B cell (primary cell): ENCODE measurements around the gene SUPV3L1. TPM values are rescaled to one million over a fixed set of nuclear protein-coding genes. Genes with fewer than 3 reads are reported as not detected.

Experiments used
- ATAC-seq: fragments of 200-7000 bp; cut with Tn5 transposase; one replicate; pipeline ENCODE4 v1.10.0; 2021; ENCODE audit warnings: low read depth, mild to moderate bottlenecking, moderate number of reproducible peaks, moderate library complexity
- CTCF ChIA-PET: fragments of 350-600 bp; sonication (Branson Sonifier 250); formaldehyde crosslinking; loops from one replicate; lab custom pipeline; 2021; ENCODE audit warnings: antibody characterized with exemption, inconsistent platforms; lab: Charles Lee
- POLR2A ChIA-PET: fragments of 350-600 bp; sonication (Branson Sonifier 250); formaldehyde crosslinking; loops from one replicate; lab custom pipeline; 2021; ENCODE audit warnings: antibody characterized with exemption; lab: Charles Lee
- DNase-seq: peaks from one replicate; pipeline ENCODE4 v3.0.0; 2013
- H2AFZ ChIP-seq: 2 replicates; pipeline ENCODE4 v1.6.1; 2012; ENCODE audit warnings: mild to moderate bottlenecking, low read depth, low read length; ENCODE audit not compliant: insufficient read depth, poor library complexity, severe bottlenecking
- H3K27ac ChIP-seq, 2 donors: 1 replicate in 1 of 2; 2 replicates in 1 of 2; pipeline ENCODE4 v1.5.1; 2012 to 2013; ENCODE audit warnings: low read length in 2 of 2, mild to moderate bottlenecking in 2 of 2, moderate library complexity in 1 of 2
- H3K27me3 ChIP-seq, 4 experiments: fragments of 200-600 bp in 1 of 4; sonication (generic) in 1 of 4; replicated peaks in 1 of 4; 1 replicate in 2 of 4; 2 replicates in 2 of 4; pipeline versions ENCODE4 v1.6.1 to v1.7.0; 2013 to 2016; ENCODE audit warnings: low read length in 3 of 4, mild to moderate bottlenecking in 2 of 4, mixed read lengths in 1 of 4, moderate library complexity in 1 of 4; ENCODE audit not compliant: insufficient read depth in 4 of 4, control insufficient read depth in 3 of 4; ENCODE audit errors: control extremely low read depth in 1 of 4
- H3K36me3 ChIP-seq, 2 experiments: replicated peaks in 1 of 2; 1 replicate in 1 of 2; 2 replicates in 1 of 2; pipeline versions ENCODE4 v1.6.1 to v1.7.1; 2013; ENCODE audit warnings: low read length in 1 of 2; ENCODE audit not compliant: insufficient read depth in 2 of 2, control insufficient read depth in 1 of 2; ENCODE audit errors: control extremely low read depth in 1 of 2, extremely low read depth in 1 of 2
- H3K4me1 ChIP-seq, 2 donors: fragments of 200-600 bp in 1 of 2; sonication (generic) in 1 of 2; 1 replicate in 1 of 2; 2 replicates in 1 of 2; pipeline versions ENCODE4 v1.5.1 to v1.6.1; 2013 to 2017; ENCODE audit warnings: low read length in 2 of 2; ENCODE audit not compliant: control insufficient read depth in 2 of 2, insufficient read depth in 2 of 2
- H3K4me2 ChIP-seq: replicated peaks from 2 replicates; pipeline ENCODE3; 2012; ENCODE audit warnings: mild to moderate bottlenecking, low read depth, low read length; ENCODE audit not compliant: poor library complexity, severe bottlenecking
- H3K4me3 ChIP-seq, 5 experiments: fragments of 200-600 bp in 1 of 5; sonication (generic) in 1 of 5; 1 replicate in 3 of 5; 2 replicates in 2 of 5; pipeline versions ENCODE4 v1.5.1 to v1.7.0; 2011 to 2016; ENCODE audit warnings: low read length in 4 of 5, mild to moderate bottlenecking in 4 of 5, low read depth in 2 of 5, control low read depth in 1 of 5, moderate library complexity in 1 of 5; ENCODE audit not compliant: insufficient read depth in 1 of 5; ENCODE audit errors: control extremely low read depth in 1 of 5, extremely low read depth in 1 of 5
- H3K79me2 ChIP-seq: fragments of 200-600 bp; sonication (generic); one replicate; pipeline ENCODE4 v1.6.0; 2016; ENCODE audit warnings: low read length; ENCODE audit not compliant: control insufficient read depth, insufficient read depth
- H3K9ac ChIP-seq: fragments of 200-600 bp; sonication (generic); 2 replicates; pipeline ENCODE4 v1.6.1; 2017; ENCODE audit warnings: mild to moderate bottlenecking, low read length, moderate library complexity
- H3K9me3 ChIP-seq, 3 donors: one replicate each; pipeline versions ENCODE4 v1.6.1 to v1.7.1; 2013; ENCODE audit warnings: low read length in 2 of 3; ENCODE audit not compliant: control insufficient read depth in 2 of 3, insufficient read depth in 1 of 3; ENCODE audit errors: control extremely low read depth in 1 of 3
- H4K20me1 ChIP-seq: 2 replicates; pipeline ENCODE4 v1.6.0; 2012; ENCODE audit warnings: mild to moderate bottlenecking, low read length; ENCODE audit not compliant: insufficient read depth, control insufficient read depth, poor library complexity, severe bottlenecking
- H3K27ac Mint-ChIP-seq: one replicate; pipeline ENCODE4 v1.8.0; 2021; ENCODE audit warnings: mixed read lengths
- H3K27me3 Mint-ChIP-seq: one replicate; pipeline ENCODE4 v1.8.0; 2021; ENCODE audit warnings: mixed read lengths
- H3K4me1 Mint-ChIP-seq: one replicate; pipeline ENCODE4 v1.8.0; 2021; ENCODE audit warnings: mixed read lengths
- H3K4me3 Mint-ChIP-seq: one replicate; pipeline ENCODE4 v1.8.0; 2021; ENCODE audit warnings: mixed read lengths
- H3K9me3 Mint-ChIP-seq: one replicate; pipeline ENCODE4 v1.8.0; 2022; ENCODE audit warnings: mixed read lengths; ENCODE audit not compliant: insufficient read depth
- CTCF ChIP-seq: fragments of 200-600 bp; IDR thresholded peaks from one replicate; pipeline ENCODE4 v1.8.0; 2022; ENCODE audit warnings: antibody characterized with exemption, mild to moderate bottlenecking
- EZH2 ChIP-seq: IDR thresholded peaks from 2 replicates; pipeline ENCODE4 v1.6.1; 2012; ENCODE audit warnings: borderline replicate concordance, low read depth, mild to moderate bottlenecking, moderate library complexity, low read length; ENCODE audit not compliant: insufficient read depth, poor library complexity, severe bottlenecking
- WGBS: methylation state at CpG from one replicate; pipeline ENCODE4 v1.1.5; 2013; ENCODE audit warnings: missing lambda C conversion rate; ENCODE audit not compliant: insufficient coverage; 5-methylcytosine and 5-hydroxymethylcytosine counted together
- intact Hi-C: fragments of 100-400 bp; cut with micrococcal nuclease; formaldehyde crosslinking; loops from one replicate; pipeline ENCODE4 v1.10.0; 2022
- polyA plus RNA-seq: library from polyadenylated mRNA; depleted of rRNA; stranded (reverse); fragments of >200 nt; gene quantifications from 2 replicates; pipeline ENCODE4 v1.2.3, GENCODE V29; 2012
- total RNA-seq, 2 donors: library from RNA; stranded (reverse); fragments of 120-200 nt in 1 of 2; gene quantifications; 1 replicate in 1 of 2; 2 replicates in 1 of 2; pipeline versions ENCODE4 v1.2.3 to v1.2.4, GENCODE V29; 2013 to 2022

The SUPV3L1 gene
- total and polyA plus RNA-seq, 2 donors (not counting 1 experiment from before 2014, with no cell fraction given): 33.6 to 37.1 TPM

GRCh38 chr10:69208761-69209160, 28.7 kb downstream of the SUPV3L1 start:
- Histone ChIP-seq H3K9me3 (no peaks in the 10 kb centered on the region), H3K27me3 (no peaks in the 10 kb centered on the region), H3K9ac (no peak overlapping the region), H3K4me2 (no peak overlapping the region), H2AFZ (no peak overlapping the region), H3K79me2 (no peaks in the 10 kb centered on the region), H3K4me1 (peaks cover 0 to 10% of the 10 kb centered on the region in 2 donors), H3K4me3 (no peak overlapping the region), H4K20me1 (no peaks in the 10 kb centered on the region), H3K27ac (no peak overlapping the region), H3K36me3 (peaks cover 9 to 40% of the 10 kb centered on the region in 2 experiments)
- ChIA-PET CTCF (interaction anchor here (0.7 to 1.1 kb wide), 3 partner anchors 15 to 83 kb away, joined by 3 to 5 read pairs (median 4); no protein-coding TSS in a partner anchor), POLR2A (no interaction called here)
- no peak for ATAC-seq
- H3K4me3 Mint-ChIP-seq: no peak overlapping the region
- no peaks in the 10 kb centered on the region for H3K9me3 Mint-ChIP-seq
- TF ChIP-seq EZH2 (no peak), CTCF (no peak)
- H3K27me3 Mint-ChIP-seq: no peaks in the 10 kb centered on the region
- 100% methylated on average over 4 of the region's 6 CpGs for WGBS
- no peak for DNase-seq
- intact Hi-C loops: no loop called here
- H3K4me1 Mint-ChIP-seq: peaks cover 8% of the 10 kb centered on the region
- no peak overlapping the region for H3K27ac Mint-ChIP-seq

GRCh38 chr10:69209787-69210484, 29.9 kb downstream of the SUPV3L1 start:
- ChIA-PET POLR2A (no interaction called here), CTCF (no interaction called here)
- peaks cover 0 to 4% (median 0%) of the 10 kb centered on the region in 4 experiments for H3K27me3 ChIP-seq
- TF ChIP-seq EZH2 (no peak), CTCF (no peak)
- H3K9me3 ChIP-seq: no peaks in the 10 kb centered on the region
- intact Hi-C loops: no loop called here
- H3K27me3 Mint-ChIP-seq: no peaks in the 10 kb centered on the region
- peaks cover 4% of the 10 kb centered on the region for H3K4me1 Mint-ChIP-seq
- no peaks in the 10 kb centered on the region for H3K9me3 Mint-ChIP-seq
- WGBS: 90% methylated on average over 2 of the region's 3 CpGs
- no peak overlapping the region for H3K4me2 ChIP-seq
- no peak overlapping the region for H3K27ac ChIP-seq
- H4K20me1 ChIP-seq: no peaks in the 10 kb centered on the region
- H3K79me2 ChIP-seq: no peaks in the 10 kb centered on the region
- no peak overlapping the region for H3K27ac Mint-ChIP-seq
- H3K4me3 Mint-ChIP-seq: no peak overlapping the region
- H3K9ac ChIP-seq: no peak overlapping the region
- H3K4me3 ChIP-seq: no peak overlapping the region
- H3K36me3 ChIP-seq: peaks cover 9 to 38% of the 10 kb centered on the region in 2 experiments
- DNase-seq (no peak), ATAC-seq (no peak)
- H3K4me1 ChIP-seq: peaks cover 0 to under 1% of the 10 kb centered on the region in 2 donors
- H2AFZ ChIP-seq: no peak overlapping the region
